Activated T-helper 2 cell treated with anti-CD3 and anti-CD28 coated beads, Interferon-gamma antibody, Interleukin-2, Interleukin-4, amounts not matched to agents 10 μg/mL and 5 μg/mL and 100 μg/mL, durations not matched to agents 14 hours and 24 hours and 36 hours (primary cell): ENCODE results near the gene DOK6. TPM values are rescaled to one million over a fixed set of nuclear protein-coding genes. Genes with fewer than 3 reads are reported as not detected.

ENCODE experiments used
- DNase-seq: peaks from one replicate; pipeline ENCODE4 v3.0.0; 2021; ENCODE audit warnings: low spot score
- H3K27ac Mint-ChIP-seq: one replicate; pipeline ENCODE4 v1.8.0; 2021; ENCODE audit warnings: mixed read lengths
- H3K27me3 Mint-ChIP-seq: one replicate; pipeline ENCODE4 v1.8.0; 2021; ENCODE audit warnings: low read depth, mixed read lengths
- H3K36me3 Mint-ChIP-seq: one replicate; pipeline ENCODE4 v1.8.0; 2021; ENCODE audit warnings: low read depth, mixed read lengths
- H3K4me1 Mint-ChIP-seq: one replicate; pipeline ENCODE4 v1.8.0; 2021; ENCODE audit warnings: low read depth, mixed read lengths
- H3K4me3 Mint-ChIP-seq: one replicate; pipeline ENCODE4 v1.8.0; 2021; ENCODE audit warnings: low read depth, mild to moderate bottlenecking, moderate library complexity, mixed read lengths
- H3K9me3 Mint-ChIP-seq: one replicate; pipeline ENCODE4 v1.8.0; 2021; ENCODE audit warnings: mixed read lengths
- intact Hi-C: fragments of 100-400 bp; cut with micrococcal nuclease; formaldehyde crosslinking; loops from one replicate; pipeline ENCODE4 v1.15.1; 2023
- total RNA-seq: library from RNA; stranded (reverse); gene quantifications from 2 replicates; pipeline ENCODE4 v1.2.3, GENCODE V29; 2022

Gene DOK6
- total RNA-seq, 1 donor from 2014 or later, result not detected

GRCh38 chr18:69885841-69886531 lies 485.3 kb downstream of the DOK6 start:
- Mint-ChIP-seq H3K27me3 (no peaks in the 10 kb centered on the region), H3K4me3 (peak overlapping the region; percentile 76), H3K36me3 (peaks cover 57% of the 10 kb centered on the region), H3K4me1 (peaks cover 75% of the 10 kb centered on the region), H3K9me3 (peaks cover 7% of the 10 kb centered on the region), H3K27ac (peak overlapping the region; percentile 100)
- peak; percentile 36 for DNase-seq
- intact Hi-C loops, result loop anchor here (1.0 kb wide), 1 partner anchor 71 kb away; no protein-coding TSS in a partner anchor

GRCh38 chr18:69887256-69887655 lies 486.6 kb downstream of the DOK6 start:
- intact Hi-C loops, result no loop called here
- peaks cover 81% of the 10 kb centered on the region for H3K4me1 Mint-ChIP-seq
- H3K27me3 Mint-ChIP-seq, result no peaks in the 10 kb centered on the region
- DNase-seq, result no peak
- H3K9me3 Mint-ChIP-seq, result peaks cover 18% of the 10 kb centered on the region
- H3K4me3 Mint-ChIP-seq, result no peak overlapping the region
- peaks cover 69% of the 10 kb centered on the region for H3K36me3 Mint-ChIP-seq
- peak overlapping the region; percentile 86 for H3K27ac Mint-ChIP-seq

GRCh38 chr18:69889009-69889408 lies 488.3 kb downstream of the DOK6 start:
- no peak for DNase-seq
- Mint-ChIP-seq H3K27me3 (no peaks in the 10 kb centered on the region), H3K4me3 (peak overlapping the region; percentile 0), H3K36me3 (peaks cover 75% of the 10 kb centered on the region), H3K4me1 (peaks cover 79% of the 10 kb centered on the region), H3K27ac (peak overlapping the region; percentile 96), H3K9me3 (peaks cover 18% of the 10 kb centered on the region)
- intact Hi-C loops, result loop anchor here (1.0 kb wide), 2 partner anchors 8 to 46 kb away; no protein-coding TSS in a partner anchor

- Mint-ChIP-seq H3K36me3 (peaks cover 73% of the 10 kb centered on the region), H3K4me1 (peaks cover 73% of the 10 kb centered on the region), H3K27me3 (no peaks in the 10 kb centered on the region), H3K27ac (peak overlapping the region; percentile 96), H3K4me3 (no peak overlapping the region), H3K9me3 (peaks cover 18% of the 10 kb centered on the region)
- no peak for DNase-seq
- intact Hi-C loops, result loop anchor here (1.0 kb wide), 1 partner anchor 55 kb away; no protein-coding TSS in a partner anchor
Measured at GRCh38 chr18:69890558-69890957, 489.9 kb downstream of the DOK6 start.

- Mint-ChIP-seq H3K27me3 (no peaks in the 10 kb centered on the region), H3K27ac (peak overlapping the region; percentile 50), H3K4me3 (no peak overlapping the region), H3K4me1 (peaks cover 79% of the 10 kb centered on the region), H3K9me3 (peaks cover 19% of the 10 kb centered on the region), H3K36me3 (peaks cover 73% of the 10 kb centered on the region)
- no peak for DNase-seq
- intact Hi-C loops, result no loop called here
Measured at GRCh38 chr18:69894467-69894866, 493.8 kb downstream of the DOK6 start.

- H3K27ac Mint-ChIP-seq, result peak overlapping the region; percentile 94
- intact Hi-C loops, result loop anchor here (2.0 to 5.0 kb wide), 3 partner anchors 13 to 312 kb away; partner anchors contain the start of gene RTTN
- DNase-seq, result no peak
- peaks cover 23% of the 10 kb centered on the region for H3K9me3 Mint-ChIP-seq
- H3K4me3 Mint-ChIP-seq, result peak overlapping the region; percentile 9
- no peaks in the 10 kb centered on the region for H3K27me3 Mint-ChIP-seq
- peaks cover 77% of the 10 kb centered on the region for H3K4me1 Mint-ChIP-seq
- H3K36me3 Mint-ChIP-seq, result peaks cover 78% of the 10 kb centered on the region
Measured at GRCh38 chr18:69895066-69896047, 494.7 kb downstream of the DOK6 start.

GRCh38 chr18:69897397-69898108 lies 496.9 kb downstream of the DOK6 start:
- Mint-ChIP-seq H3K4me1 (peaks cover 68% of the 10 kb centered on the region), H3K4me3 (peak overlapping the region; percentile 84), H3K27me3 (no peaks in the 10 kb centered on the region), H3K9me3 (peaks cover 7% of the 10 kb centered on the region), H3K27ac (peak overlapping the region; percentile 94), H3K36me3 (peaks cover 70% of the 10 kb centered on the region)
- intact Hi-C loops, result loop anchor here (1.0 to 5.0 kb wide), 8 partner anchors 8 to 310 kb away; partner anchors contain the start of gene RTTN
- peak; percentile 31 for DNase-seq

GRCh38 chr18:69898241-69898861 lies 497.7 kb downstream of the DOK6 start:
- Mint-ChIP-seq H3K4me1 (peaks cover 65% of the 10 kb centered on the region), H3K27ac (peak overlapping the region; percentile 94), H3K4me3 (peak overlapping the region; percentile 84), H3K27me3 (no peaks in the 10 kb centered on the region), H3K9me3 (peaks cover 7% of the 10 kb centered on the region), H3K36me3 (peaks cover 71% of the 10 kb centered on the region)
- intact Hi-C loops, result loop anchor here (2.0 to 5.0 kb wide), 3 partner anchors 18 to 309 kb away; partner anchors contain the start of gene RTTN
- peak; percentile 20 for DNase-seq
